Suppressor macrophage (primary cell): ENCODE data around the gene MALL.
"Not testable (repeated sequence)": the region's sequence is repeated elsewhere in the genome, so short reads cannot be mapped to it uniquely, and the experiment has no call there.

Source experiments
- DNase-seq, 4 experiments: peaks; one replicate each; pipeline ENCODE4 v3.0.0-alpha.2; 2020 to 2022

MALL gene

DNA sequence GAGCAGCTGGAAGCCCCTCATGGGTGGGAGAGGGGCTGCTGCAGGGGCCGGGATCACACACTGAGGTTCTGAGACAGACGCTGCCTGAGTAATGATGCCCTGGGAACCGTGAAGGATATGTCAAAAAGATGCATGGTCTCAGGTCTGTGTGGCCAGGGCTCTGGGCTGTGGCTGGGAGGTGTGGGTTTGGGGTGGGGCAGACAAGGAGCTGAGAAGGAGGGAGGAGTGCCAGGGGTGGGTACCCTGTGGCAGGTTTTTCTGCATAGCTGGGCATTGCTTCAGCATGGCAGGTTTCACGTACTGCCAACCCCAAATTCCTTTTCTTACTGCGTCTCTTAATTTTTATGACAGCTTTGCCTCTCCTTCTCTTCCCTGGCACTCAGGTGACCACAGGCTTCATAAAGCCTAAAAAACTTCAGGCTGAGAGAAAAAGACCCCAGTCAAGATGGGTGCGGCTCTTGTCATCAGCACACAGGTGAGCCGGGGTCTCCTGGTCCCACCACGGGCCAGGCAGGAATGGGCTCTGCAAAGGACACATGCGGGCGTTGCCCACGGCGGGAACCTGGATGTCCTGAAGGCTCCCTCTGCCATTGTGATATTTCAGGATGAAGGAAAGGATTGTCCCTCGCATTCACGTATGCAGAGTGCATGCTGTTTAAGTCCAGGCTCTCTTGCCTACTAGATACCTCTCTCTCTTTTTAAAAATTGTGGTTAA lies 18.0 kb downstream of the MALL start:
- no peak for DNase-seq

DNA sequence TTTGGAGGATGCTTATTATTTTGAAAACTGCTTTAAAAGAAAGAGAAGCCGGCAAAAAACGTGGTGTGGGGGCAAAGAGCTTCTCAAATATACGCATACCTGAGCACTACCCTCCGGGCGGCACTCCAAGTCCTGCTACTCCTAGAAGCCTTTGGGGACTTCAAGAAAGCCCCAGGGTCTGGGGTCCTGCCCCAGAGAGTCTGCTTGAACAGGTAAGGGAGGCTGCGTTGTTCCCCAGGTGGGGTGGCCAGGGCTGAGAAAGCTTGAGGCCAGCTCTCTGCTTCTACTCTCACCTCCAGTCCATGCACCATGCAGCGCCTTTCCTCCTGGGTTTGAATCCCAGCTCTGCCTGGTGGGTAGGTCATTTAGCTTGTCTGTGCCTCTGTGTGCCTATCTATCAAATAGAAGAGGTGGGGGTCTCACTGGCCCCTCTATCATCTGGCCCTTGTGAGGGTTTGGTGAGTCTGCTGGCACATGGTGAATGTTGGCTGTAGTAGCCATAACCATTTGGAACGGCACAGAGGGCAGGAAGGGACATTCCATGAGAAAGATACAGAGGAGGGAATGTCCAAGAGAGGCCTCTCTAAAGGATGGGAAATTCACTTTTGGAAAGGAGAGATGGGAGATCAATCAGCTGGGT lies 19.5 kb downstream of the MALL start:
- DNase-seq, result no peak

DNA sequence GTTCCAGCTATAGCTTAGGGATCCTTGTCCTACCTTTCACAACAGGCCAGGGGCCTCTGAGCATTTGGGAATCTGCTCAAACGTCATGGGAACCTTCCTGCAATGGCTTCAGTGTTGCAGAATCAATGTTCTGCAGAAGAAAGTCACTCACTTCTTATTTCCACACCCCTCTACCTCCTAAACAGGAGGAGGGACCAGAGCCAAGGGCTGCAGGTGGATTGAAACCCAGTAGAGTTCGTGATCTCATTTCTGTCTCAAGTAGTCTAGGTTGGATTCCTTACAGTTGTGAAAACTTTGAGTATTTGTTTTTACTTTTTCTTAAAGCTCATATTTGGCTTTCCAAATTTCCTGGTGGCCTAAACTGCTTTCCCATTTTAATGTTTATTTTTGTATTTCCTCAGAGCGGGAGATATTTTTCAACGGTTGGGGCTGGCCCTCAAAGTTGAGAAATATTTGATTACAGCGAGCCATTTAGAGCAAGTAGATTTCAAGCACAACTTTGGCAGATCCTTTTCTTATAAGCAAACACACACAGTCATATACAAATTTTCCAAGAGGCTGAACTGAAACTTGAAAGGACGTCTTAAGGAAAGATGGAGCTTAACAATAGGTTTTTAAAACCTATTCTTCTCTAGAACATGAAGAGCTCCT lies 20.6 kb downstream of the MALL start:
- DNase-seq, result not testable (repeated sequence)

DNA sequence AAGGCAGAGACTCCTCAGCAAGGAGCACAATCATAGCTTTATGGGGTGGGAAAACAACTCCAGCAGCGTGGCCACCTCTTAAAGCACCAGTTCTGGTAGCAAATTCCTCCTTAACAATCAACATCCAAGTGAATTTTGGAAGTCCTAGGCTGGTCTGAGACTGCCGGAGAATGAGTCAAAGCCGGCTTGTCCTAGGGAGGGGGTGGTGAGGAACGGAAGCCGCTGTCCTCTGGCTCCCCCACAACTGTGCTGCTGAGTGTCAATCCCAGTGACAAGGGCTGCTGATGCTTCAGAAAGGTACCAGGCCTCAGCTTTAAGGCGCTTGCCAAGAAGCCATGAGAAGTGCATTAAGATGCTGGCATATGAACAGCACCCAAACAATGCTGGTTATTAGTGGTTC lies 21.7 kb downstream of the MALL start:
- not testable (repeated sequence) for DNase-seq

DNA sequence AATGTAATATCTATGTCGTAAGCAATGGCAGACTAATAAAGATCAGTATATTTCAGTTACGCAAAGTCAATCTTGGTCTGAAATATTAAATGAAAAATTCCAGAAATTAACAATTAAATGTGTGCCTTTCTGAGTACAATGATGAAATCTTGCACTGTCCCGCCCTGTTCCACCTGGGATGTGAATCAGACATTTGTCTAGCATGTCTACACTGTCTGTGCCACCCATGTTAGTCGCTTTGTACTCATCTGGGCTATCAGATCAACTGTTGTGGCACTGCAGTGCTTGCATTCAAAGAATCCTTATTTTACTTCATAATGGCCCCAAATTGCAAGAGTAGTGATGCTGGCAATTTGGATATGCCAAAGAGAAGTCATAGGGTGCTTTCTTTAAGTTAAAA lies 25.5 kb downstream of the MALL start:
- DNase-seq, result not testable (repeated sequence)

DNA sequence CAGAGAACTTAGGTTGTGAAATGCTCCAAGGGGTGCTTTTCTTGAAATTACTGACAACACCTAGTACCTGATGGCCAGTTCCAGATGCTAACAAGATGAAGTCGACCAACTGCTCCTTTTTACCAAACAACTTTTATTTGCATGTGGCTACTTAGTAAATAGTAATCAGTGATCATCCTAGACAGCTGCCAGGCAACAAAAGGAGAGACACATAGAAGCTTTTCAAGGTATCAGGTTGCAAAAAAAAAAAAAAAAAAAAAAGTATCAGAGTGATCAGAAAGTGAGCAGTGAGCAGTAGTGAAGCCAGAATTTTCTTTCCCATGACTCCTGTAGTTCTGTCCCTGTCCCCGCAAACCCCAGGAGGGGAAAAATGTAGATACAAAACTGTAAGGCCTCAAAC lies 31.9 kb downstream of the MALL start:
- not testable (repeated sequence) for DNase-seq

DNA sequence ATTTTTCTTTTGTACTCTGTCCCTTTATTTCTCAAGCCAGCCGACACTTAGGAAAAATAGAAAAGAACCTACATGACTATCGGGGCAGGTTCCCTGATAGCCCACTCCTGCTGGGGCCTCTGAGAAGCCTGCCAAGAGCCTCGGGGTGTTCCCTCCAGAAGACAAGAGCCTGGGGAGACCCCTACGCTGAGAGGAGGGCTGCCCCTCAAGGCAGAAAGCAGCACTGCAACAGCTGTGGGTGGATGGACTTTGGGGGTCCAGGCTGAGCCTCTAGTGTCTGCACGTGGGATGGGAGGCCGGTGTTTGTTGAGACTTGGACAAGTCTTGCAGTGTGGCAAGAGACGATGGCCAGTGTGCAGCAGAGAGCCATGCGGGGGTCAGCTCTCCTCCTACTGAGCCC lies 32.5 kb downstream of the MALL start:
- not testable (repeated sequence) for DNase-seq

DNA sequence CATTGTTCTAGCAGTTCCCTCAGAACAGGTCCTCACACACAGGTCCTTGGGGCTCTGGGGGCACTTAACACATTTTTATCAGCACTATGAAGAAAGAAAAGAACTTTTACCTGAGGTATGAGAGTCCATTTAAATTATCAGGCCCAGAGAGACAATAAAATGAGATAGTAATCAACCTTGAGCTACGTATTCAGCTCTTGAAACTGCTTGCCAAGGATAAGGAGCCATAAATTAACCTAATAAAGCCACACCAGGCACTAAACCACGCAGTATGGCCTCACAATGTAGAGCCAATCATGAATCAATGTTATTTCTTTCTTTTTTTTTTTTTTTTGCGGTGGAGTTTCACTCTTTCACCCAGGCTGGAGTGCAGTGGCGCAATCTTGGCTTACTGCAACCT lies 37.5 kb downstream of the MALL start:
- not testable (repeated sequence) for DNase-seq

DNA sequence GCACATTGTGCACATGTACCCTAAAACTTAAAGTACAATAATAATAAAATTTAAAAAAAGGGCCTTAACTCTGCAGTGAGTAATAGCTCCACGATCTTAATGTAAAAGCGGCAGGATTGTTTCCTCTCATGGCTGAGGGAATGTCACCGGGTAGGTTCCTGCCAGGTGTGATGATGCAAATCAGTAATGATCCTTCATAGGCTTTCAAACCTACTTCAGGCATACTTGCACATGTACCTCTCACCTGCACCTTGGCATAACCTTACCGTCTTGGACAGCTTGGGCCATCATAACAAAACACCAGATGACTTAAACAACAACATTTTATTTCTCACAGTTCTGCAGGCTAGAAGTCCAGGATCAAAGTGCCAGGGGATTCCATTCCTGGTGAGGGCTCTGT lies 39.7 kb downstream of the MALL start:
- DNase-seq, result not testable (repeated sequence)

DNA sequence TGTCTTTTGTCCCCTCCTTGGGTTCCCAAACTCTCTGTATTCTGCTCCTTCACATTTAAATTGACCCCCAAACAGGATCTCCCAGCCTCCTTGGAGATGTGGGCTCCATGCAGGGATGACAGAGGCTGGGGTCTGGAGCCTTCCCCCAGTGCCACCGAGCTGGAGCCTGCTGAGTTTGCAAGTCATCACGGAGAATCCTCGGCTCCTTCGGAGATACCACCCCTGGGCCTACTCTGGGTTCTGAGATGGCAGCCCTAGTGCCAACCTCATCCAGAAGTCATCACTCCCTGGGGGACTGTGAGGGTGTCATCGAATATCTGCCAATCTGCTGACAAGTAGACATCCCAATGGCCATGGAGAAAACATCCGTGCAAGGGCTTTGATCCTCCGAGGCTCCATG lies 45.8 kb downstream of the MALL start:
- peak in 1 of 4 experiments; percentile 0 for DNase-seq

DNA sequence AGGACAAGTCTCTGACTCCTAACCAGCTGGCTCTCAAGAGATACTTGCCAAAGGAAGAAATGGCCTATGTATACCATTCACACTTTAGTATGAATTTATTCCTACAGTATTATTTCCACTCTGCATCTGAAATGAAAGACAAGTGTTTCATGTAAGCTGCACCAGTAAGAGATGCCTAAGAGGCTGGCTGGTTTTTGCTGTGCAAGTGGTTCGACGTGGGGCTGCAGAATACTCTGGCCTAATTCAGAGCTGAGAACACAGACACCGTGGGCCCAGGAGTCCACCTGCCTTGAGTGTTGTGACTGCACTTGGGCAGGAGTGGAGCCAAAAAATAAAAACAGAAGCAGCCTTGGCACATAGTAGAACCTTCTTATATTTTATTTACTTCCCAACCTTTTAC lies 47.5 kb downstream of the MALL start:
- peak in 1 of 4 experiments; percentile 0 for DNase-seq

DNA sequence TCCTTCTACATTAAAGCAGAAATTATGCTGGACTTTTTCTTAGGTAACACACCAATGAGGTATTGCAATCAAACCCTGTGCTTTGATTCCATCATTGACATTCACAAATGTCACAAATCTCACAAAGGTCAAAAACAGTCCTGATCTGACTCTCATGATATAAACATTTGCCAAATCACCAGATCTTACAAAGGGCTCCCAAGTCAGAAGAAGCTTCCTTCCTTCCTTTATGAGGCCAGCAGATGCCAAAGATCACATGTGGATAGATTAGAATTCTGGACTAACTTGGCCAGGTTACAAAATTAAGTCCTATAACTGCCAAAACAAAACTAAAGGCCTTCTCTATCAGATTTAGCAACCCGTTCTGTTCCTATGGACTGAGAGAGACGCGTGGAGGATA lies 53.3 kb downstream of the MALL start:
- DNase-seq, result not testable (repeated sequence)

DNA sequence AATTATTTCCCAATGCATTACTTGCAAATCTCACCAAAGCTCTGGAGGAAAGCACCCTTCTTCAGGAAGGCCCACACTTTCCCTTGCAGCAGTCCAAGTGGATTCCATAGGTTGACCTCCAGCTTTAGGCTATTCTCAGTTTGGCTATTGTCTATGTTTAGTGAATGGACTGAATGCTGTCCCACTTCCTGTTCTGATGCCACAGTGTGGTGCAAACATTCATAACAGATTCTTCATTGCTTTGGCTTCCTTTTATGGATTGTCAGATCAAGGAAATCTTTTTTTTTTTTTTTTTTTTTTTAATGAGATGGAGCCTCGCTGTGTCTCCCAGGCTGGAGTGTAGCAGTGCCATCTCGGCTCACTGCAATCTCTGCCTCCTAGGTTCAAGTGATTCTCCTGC lies 55.1 kb downstream of the MALL start:
- not testable (repeated sequence) for DNase-seq

DNA sequence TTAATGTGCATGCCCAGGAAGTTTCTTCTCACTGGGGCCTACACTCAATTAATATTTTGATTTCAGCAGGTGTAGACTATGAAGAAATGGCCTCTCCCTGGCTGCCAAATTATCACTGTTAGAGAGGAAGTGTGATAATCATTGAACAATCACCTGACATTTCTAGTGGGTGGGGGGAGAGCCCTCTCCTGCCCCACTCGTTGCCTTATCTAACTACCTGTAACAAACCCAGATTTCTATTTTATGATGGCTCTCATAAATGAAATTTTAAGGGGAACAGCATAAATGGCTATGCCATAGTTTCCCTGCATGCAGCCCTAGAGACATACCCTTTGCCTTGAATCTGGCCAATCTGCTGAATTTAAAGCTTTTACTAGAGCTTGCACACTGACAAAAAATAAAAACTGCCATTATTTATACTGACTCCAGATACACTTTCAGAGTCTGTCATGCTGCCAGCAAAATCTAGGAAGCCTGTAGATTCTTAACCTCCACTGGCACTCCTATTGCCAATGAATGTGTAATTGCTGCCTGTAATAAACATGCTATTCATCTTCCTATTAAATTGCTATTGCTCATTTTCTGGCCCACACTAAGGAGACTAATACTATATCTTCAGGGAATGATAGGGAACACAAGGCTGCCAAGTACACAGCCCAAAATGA lies 55.8 kb downstream of the MALL start:
- not testable (repeated sequence) for DNase-seq

DNA sequence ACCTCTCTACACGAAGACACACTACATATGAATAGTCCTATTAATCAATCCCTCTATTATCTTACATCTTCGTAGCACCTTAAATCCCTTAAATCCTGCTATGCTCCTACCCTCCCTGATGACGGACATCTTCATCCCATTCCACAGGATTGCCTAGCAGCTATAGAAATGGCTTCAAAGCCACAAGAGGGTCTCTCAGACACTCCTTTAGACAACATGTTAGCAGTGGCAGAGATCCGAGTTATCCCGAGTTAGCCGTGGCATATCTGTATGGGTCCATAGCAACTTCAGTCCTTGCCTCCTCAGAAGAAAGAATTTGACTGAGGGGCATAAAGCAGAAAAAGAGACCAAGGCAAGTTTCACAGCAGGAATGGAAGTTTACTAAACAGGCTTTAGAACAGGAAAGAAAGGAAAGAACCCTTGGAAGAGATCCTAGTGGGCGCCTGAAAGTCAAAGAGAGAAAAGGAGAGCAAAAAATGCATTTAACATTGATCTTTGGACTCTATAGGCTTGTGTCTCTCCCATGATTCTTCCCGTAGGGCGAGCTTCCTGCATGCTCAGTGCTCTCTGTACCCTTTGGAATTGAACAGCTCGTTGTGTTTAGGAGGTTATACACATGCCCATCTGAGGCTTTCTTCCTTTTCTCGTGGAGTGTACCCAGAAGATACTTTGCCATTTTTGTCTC lies 56.5 kb downstream of the MALL start:
- DNase-seq, result not testable (repeated sequence)

DNA sequence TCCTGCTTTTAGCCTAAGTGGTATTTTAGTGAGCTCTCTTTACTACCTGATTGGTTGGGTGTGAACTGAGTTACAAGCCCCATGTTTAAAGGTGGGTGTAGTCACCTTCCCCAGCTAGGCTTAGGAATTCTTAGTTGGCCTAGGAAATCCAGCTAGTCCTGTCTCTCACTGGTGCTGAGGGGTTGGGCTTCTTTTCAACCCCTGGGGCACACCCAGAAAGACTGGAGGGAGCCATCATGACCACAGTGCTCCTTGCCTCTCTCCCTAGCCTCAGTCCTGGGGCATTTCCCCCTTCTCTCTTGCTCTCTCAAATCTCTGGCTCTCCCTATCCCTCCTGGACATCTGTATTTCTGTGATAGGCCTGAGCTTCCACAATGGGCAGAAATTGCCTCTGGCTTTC lies 57.6 kb downstream of the MALL start:
- not testable (repeated sequence) for DNase-seq

DNA sequence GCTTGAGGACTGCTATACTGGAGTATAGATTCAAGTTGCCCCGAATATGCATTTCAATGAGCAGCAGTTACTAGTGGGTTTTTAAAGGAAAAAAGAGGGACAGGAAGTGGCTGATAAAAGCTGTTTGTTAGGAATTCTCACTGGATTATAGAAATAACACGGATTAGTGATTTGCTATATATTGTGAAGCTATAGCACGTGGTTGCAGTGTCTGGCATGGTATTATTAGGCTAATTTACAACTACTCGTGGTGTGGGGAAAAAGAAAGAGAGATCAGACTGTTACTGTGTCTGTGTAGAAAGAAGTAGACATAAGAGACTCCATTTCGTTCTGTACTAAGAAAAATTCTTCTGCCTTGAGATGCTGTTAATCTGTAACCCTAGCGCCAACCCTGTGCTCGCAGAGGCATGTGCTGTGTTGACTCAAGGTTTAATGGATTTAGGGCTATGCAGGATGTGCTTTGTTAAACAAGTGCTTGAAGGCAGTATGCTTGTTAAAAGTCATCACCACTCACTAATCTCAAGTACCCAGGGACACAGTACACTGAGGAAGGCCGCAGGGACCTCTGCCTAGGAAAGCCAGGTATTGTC lies 59.7 kb downstream of the MALL start:
- DNase-seq, result not testable (repeated sequence)

DNA sequence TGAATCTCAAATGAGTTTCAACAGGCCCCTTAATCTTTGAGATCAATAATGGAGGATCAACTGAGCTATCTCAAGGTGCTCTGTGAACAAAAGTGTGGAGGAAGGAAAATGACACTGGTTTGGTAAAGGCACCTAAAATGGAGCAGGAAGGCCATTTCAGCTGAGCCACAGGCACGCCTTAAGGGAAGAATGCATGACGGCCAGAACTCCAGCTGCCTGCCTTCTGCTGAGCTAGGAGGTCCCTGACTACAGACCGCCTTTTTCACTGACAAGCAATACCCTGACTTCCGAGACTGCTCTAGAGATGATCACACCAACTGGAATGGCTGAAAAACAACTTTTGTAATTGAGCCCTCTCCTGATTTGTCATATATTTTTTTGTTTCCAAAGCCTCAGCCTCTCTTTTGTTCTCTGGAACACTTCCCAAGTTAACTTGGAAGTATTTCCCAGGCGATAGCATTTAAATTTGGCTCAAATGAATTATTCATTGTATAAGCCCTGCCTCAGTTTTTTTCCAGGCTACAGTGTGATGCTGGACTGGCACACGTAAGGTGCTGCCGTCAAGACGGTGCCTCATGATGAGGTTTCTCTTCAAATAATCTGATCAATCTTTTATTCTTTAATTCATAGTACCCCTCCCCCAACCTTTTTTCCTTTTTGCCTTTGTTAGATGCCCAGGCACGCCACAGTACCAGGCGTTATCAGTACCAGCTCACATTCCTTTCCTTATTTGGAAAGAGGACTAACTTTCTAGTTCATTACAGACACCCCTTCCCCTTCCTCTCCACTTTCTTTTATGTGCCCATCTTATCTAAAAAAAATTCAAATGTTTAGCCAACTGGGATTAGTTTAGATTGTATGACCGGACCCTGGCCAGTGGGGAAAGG lies 60.9 kb downstream of the MALL start:
- DNase-seq, result not testable (repeated sequence)

DNA sequence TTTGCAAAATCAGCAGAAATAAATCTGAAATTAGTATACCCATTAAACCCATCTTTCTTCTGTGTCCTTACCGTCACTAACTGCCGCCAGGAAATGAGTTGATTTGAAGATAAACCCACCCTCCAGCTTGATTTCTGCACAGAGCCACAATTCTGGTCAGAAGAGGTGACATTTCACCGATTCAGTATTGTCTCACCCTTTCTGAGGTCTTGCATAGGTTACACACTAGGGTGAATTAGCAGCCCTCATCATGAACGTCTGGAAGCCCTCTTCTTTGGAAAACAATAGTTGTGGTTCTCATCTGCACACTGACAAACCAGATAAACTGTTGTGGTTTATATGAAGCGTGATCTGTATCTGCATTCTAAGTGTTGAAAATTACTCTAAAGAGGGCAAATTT lies 61.9 kb downstream of the MALL start:
- DNase-seq, result not testable (repeated sequence)

DNA sequence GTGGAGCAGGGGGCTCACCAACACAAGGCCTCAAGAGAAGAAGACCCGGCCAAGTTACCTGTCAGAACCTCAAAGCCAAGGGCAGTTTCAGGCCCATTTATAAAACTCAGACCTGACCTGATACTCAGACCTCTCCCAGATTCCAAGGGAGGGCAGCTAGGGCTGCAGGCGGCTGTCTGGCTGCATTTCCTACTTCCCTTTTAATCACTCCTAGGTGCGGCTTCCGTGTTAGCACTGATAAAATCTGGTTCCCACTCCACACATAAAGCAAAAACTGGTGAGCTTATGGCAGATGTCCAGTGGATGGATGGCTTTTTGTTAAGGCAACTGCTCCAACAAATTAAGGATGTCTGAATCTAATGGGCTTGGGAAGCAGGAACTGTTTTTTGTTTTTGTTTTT lies 63.5 kb downstream of the MALL start:
- not testable (repeated sequence) for DNase-seq

DNA sequence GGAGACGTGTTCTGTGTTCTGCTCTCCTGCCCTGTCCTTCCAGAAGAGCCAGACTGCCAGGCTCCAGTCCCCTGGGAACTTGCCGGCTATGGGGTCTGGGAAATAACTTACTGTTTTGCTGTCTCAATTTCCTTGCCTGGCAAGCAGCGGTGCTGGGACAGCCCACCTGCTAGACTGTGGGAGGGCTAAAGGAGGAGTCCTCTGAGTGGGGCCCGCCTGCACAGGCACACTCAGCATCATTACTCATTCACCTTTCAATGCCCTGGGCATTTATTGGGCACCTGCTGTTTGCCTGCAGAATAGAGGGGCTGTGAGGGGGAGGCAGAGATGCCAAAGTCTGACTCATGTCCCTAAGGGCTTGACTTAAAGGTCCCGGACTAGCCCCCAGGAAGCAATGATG lies 65.4 kb downstream of the MALL start:
- DNase-seq, result not testable (repeated sequence)
